ENCODE data around the gene USP17L21. TPM values are rescaled to one million over a fixed set of nuclear protein-coding genes. Genes with fewer than 3 reads are reported as not detected.
"Not testable (repeated sequence)": the region's sequence is repeated elsewhere in the genome, so short reads cannot be mapped to it uniquely, and the experiment has no call there.

The USP17L21 gene
- polyA plus RNA-seq = not detected

DNA sequence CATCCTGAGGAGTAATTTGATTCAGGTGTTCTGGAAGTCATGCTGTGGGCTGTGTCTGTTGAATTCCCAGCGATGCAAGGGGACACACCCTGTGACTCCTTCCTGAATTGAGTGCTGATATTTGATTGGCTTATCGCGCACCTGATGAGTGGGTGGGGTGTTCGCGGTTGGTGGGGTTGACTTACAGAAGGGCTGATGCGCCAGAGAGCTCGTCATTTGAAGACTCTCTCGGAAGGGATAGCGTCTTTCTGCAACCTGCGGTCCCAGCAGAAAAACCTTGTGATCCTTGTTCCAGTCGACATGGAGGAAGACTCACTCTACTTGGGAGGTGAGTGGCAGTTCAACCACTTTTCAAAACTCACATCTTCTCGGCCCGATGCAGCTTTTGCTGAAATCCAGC lies at the start of gene USP17L21:
USP17L21 (plus strand) TSS at position 301 of the 400 bp plus-strand sequence; CDS start at position 301, 0 bp downstream.
- not testable (repeated sequence) for H3K27ac ChIP-seq (ENCODE audit: low read depth, low read length)
- no CpG with 5 or more reads among the region's 13 CpGs for WGBS, 3 donors

DNA sequence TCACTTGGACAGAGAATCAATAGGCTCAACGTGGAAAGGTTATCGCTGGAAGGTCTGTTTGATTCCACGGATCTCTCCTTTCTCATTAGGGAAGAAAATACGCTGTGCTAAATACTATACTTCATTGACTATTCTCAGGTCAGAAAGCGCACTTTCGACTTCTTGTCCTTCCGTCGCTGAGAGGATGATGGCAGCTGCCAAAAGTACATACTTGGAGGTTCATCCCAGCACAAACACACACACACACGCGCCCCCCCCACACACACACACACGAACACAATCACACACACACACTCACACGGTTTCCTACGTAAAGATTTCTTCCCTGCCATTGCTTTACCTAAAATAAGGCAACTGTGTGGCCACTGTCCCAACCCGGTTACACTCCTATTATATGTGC lies 48.0 kb upstream of the USP17L21 start:
- WGBS, 3 donors = 68 to 80% (median 79%) methylated on average over 11 of the region's 14 CpGs
- H3K27ac ChIP-seq (ENCODE audit: low read depth, low read length) = not testable (repeated sequence)

- WGBS, 3 donors = 91% methylated on average over 10 of the region's 14 CpGs; no CpG with 5 or more reads in 2 of the 3 donors
- not testable (repeated sequence) for H3K27ac ChIP-seq (ENCODE audit: low read depth, low read length)
Measured at GRCh38 chr4:9215105-9215504, 47.6 kb upstream of the USP17L21 start, which contains the start of gene USP17L11. Gene USP17L11 (plus strand): TSS chr4:9215405. CDS start chr4:9215405, 0 bp downstream.

DNA sequence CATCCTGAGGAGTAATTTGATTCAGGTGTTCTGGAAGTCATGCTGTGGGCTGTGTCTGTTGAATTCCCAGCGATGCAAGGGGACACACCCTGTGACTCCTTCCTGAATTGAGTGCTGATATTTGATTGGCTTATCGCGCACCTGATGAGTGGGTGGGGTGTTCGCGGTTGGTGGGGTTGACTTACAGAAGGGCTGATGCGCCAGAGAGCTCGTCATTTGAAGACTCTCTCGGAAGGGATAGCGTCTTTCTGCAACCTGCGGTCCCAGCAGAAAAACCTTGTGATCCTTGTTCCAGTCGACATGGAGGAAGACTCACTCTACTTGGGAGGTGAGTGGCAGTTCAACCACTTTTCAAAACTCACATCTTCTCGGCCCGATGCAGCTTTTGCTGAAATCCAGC lies 42.8 kb upstream of the USP17L21 start, which contains the start of gene USP17L12:
USP17L12 (plus strand) TSS at position 301 of the 400 bp plus-strand sequence; CDS start at position 301, 0 bp downstream.
- H3K27ac ChIP-seq (ENCODE audit: low read depth, low read length) = not testable (repeated sequence)
- no CpG with 5 or more reads among the region's 13 CpGs for WGBS, 3 donors

GRCh38 chr4:9224596-9224995 lies 38.1 kb upstream of the USP17L21 start, which contains the start of gene USP17L13:
Gene USP17L13 (plus strand): TSS chr4:9224896. CDS start chr4:9224896, 0 bp downstream.
- no CpG with 5 or more reads among the region's 14 CpGs for WGBS, 3 donors
- H3K27ac ChIP-seq (ENCODE audit: low read depth, low read length) = not testable (repeated sequence)

DNA sequence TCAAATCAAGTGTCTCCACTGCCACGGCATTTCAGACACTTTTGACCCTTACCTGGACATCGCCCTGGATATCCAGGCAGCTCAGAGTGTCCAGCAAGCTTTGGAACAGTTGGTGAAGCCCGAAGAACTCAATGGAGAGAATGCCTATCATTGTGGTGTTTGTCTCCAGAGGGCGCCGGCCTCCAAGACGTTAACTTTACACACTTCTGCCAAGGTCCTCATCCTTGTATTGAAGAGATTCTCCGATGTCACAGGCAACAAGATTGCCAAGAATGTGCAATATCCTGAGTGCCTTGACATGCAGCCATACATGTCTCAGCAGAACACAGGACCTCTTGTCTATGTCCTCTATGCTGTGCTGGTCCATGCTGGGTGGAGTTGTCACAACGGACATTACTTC lies 32.4 kb upstream of the USP17L21 start:
- WGBS, 3 donors = 85 to 92% (median 87%) methylated on average over 5 of the region's 8 CpGs

DNA sequence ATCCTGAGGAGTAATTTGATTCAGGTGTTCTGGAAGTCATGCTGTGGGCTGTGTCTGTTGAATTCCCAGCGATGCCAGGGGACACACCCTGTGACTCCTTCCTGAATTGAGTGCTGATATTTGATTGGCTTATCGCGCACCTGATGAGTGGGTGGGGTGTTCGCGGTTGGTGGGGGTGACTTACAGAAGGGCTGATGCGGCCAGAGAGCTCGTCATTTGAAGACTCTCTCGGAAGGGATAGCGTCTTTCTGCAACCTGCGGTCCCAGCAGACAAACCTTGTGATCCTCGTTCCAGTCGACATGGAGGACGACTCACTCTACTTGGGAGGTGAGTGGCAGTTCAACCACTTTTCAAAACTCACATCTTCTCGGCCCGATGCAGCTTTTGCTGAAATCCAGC lies 28.6 kb upstream of the USP17L21 start, which contains the start of gene USP17L15:
USP17L15 (plus strand) TSS at position 301 of the 400 bp plus-strand sequence; CDS start at position 301, 0 bp downstream.
- H3K27ac ChIP-seq (ENCODE audit: low read depth, low read length) = not testable (repeated sequence)
- WGBS, 3 donors = no CpG with 5 or more reads among the region's 15 CpGs

More for the DNA sequence above, 32.4 kb upstream of the USP17L21 start:
- H3K27ac ChIP-seq (ENCODE audit: low read depth, low read length) = not testable (repeated sequence)

GRCh38 chr4:9238461-9238860 lies 24.2 kb upstream of the USP17L21 start:
- not testable (repeated sequence) for H3K27ac ChIP-seq (ENCODE audit: low read depth, low read length)
- WGBS, 3 donors = 75 to 87% (median 76%) methylated on average over 9 to 11 of the region's 12 CpGs

DNA sequence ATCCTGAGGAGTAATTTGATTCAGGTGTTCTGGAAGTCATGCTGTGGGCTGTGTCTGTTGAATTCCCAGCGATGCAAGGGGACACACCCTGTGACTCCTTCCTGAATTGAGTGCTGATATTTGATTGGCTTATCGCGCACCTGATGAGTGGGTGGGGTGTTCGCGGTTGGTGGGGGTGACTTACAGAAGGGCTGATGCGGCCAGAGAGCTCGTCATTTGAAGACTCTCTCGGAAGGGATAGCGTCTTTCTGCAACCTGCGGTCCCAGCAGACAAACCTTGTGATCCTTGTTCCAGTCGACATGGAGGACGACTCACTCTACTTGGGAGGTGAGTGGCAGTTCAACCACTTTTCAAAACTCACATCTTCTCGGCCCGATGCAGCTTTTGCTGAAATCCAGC lies 19.1 kb upstream of the USP17L21 start, which contains the start of gene USP17L17:
USP17L17 (plus strand) TSS at position 301 of the 400 bp plus-strand sequence; CDS start at position 301, 0 bp downstream.
- not testable (repeated sequence) for H3K27ac ChIP-seq (ENCODE audit: low read depth, low read length)
- 88 to 99% (median 88%) methylated on average over 5 of the region's 14 CpGs for WGBS, 3 donors

DNA sequence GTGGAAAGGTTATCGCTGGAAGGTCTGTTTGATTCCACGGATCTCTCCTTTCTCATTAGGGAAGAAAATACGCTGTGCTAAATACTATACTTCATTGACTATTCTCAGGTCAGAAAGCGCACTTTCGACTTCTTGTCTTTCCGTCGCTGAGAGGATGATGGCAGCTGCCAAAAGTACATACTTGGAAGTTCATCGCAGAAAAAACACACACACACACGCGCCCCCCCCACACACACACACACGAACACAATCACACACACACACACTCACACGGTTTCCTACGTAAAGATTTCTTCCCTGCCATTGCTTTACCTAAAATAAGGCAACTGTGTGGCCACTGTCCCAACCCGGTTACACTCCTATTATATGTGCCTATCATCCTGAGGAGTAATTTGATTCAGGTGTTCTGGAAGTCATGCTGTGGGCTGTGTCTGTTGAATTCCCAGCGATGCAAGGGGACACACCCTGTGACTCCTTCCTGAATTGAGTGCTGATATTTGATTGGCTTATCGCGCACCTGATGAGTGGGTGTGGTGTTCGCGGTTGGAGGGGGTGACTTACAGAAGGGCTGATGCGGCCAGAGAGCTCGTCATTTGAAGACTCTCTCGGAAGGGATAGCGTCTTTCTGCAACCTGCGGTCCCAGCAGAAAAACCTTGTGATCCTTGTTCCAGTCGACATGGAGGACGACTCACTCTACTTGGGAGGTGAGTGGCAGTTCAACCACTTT lies 14.6 kb upstream of the USP17L21 start, which contains the start of gene USP17L18:
USP17L18 (plus strand) TSS at position 678 of the 728 bp plus-strand sequence; CDS start at position 678, 0 bp downstream.
- 71 to 92% (median 88%) methylated on average over 13 to 20 of the region's 26 CpGs for WGBS, 3 donors
- H3K27ac ChIP-seq (ENCODE audit: low read depth, low read length) = not testable (repeated sequence)

DNA sequence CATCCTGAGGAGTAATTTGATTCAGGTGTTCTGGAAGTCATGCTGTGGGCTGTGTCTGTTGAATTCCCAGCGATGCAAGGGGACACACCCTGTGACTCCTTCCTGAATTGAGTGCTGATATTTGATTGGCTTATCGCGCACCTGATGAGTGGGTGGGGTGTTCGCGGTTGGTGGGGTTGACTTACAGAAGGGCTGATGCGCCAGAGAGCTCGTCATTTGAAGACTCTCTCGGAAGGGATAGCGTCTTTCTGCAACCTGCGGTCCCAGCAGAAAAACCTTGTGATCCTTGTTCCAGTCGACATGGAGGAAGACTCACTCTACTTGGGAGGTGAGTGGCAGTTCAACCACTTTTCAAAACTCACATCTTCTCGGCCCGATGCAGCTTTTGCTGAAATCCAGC lies 9.6 kb upstream of the USP17L21 start, which contains the start of gene USP17L19:
USP17L19 (plus strand) TSS at position 301 of the 400 bp plus-strand sequence; CDS start at position 301, 0 bp downstream.
- H3K27ac ChIP-seq (ENCODE audit: low read depth, low read length) = not testable (repeated sequence)
- WGBS, 3 donors = no CpG with 5 or more reads among the region's 13 CpGs

- no CpG with 5 or more reads among the region's 15 CpGs for WGBS, 3 donors
- not testable (repeated sequence) for H3K27ac ChIP-seq (ENCODE audit: low read depth, low read length)
Measured at GRCh38 chr4:9257824-9258223, 4.8 kb upstream of the USP17L21 start, which contains the start of gene USP17L20. Gene USP17L20 (plus strand): TSS chr4:9258124. CDS start chr4:9258124, 0 bp downstream.

DNA sequence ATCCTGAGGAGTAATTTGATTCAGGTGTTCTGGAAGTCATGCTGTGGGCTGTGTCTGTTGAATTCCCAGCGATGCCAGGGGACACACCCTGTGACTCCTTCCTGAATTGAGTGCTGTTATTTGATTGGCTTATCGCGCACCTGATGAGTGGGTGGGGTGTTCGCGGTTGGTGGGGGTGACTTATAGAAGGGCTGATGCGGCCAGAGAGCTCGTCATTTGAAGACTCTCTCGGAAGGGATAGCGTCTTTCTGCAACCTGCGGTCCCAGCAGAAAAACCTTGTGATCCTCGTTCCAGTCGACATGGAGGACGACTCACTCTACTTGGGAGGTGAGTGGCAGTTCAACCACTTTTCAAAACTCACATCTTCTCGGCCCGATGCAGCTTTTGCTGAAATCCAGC lies 4.6 kb downstream of the USP17L21 start, which contains the start of gene USP17L22:
USP17L22 (plus strand) TSS at position 301 of the 400 bp plus-strand sequence; CDS start at position 301, 0 bp downstream.
- H3K27ac ChIP-seq (ENCODE audit: low read depth, low read length) = not testable (repeated sequence)
- no CpG with 5 or more reads among the region's 15 CpGs for WGBS, 3 donors

DNA sequence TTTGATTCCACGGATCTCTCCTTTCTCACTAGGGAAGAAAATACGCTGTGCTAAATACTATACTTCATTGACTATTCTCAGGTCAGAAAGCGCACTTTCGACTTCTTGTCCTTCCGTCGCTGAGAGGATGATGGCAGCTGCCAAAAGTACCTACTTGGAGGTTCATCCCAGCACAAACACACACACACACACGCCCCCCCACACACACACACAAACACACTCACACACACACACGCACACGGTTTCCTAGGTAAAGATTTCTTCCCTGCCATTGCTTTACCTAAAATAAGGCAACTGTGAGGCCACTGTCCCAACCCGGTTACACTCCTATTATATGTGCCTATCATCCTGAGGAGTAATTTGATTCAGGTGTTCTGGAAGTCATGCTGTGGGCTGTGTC lies 9.0 kb downstream of the USP17L21 start:
- WGBS, 3 donors = 53 to 91% (median 89%) methylated on average over 3 to 5 of the region's 10 CpGs
- H3K27ac ChIP-seq (ENCODE audit: low read depth, low read length) = not testable (repeated sequence)

Other genes starting within 250 kb of the USP17L21 start
- gene FAM90A26, start 92.5 kb upstream of the USP17L21 start, polyA plus RNA-seq = not detected
- gene USP17L10, start 52.2 kb upstream of the USP17L21 start, polyA plus RNA-seq = not detected
- gene USP17L11, start 47.5 kb upstream of the USP17L21 start, polyA plus RNA-seq = not detected
- not detected for gene USP17L12, start 42.7 kb upstream of the USP17L21 start, polyA plus RNA-seq
- gene USP17L13, start 38.0 kb upstream of the USP17L21 start, polyA plus RNA-seq = not detected
- not detected for gene USP17L15, start 28.5 kb upstream of the USP17L21 start, polyA plus RNA-seq
- gene USP17L17, start 19.0 kb upstream of the USP17L21 start, polyA plus RNA-seq = not detected
- gene USP17L18, start 14.2 kb upstream of the USP17L21 start, polyA plus RNA-seq = not detected
- gene USP17L19, start 9.5 kb upstream of the USP17L21 start, polyA plus RNA-seq = not detected
- gene USP17L20, start 4.7 kb upstream of the USP17L21 start, polyA plus RNA-seq = not detected
- gene USP17L22, start 4.7 kb downstream of the USP17L21 start, polyA plus RNA-seq = not detected
- not detected for gene USP17L24, start 62.3 kb downstream of the USP17L21 start, polyA plus RNA-seq
- gene USP17L25, start 67.0 kb downstream of the USP17L21 start, polyA plus RNA-seq = not detected
- not detected for gene USP17L26, start 71.8 kb downstream of the USP17L21 start, polyA plus RNA-seq
- not detected for gene USP17L5, start 76.5 kb downstream of the USP17L21 start, polyA plus RNA-seq
- gene USP17L27, start 81.3 kb downstream of the USP17L21 start, polyA plus RNA-seq = not detected
- gene USP17L28, start 86.0 kb downstream of the USP17L21 start, polyA plus RNA-seq = not detected
- not detected for gene USP17L29, start 90.8 kb downstream of the USP17L21 start, polyA plus RNA-seq
- not detected for gene USP17L30, start 100.3 kb downstream of the USP17L21 start, polyA plus RNA-seq
- not detected for gene DEFB131A, start 181.5 kb downstream of the USP17L21 start, polyA plus RNA-seq